ENCODE results near the gene PLEKHG4B.
"Not testable (repeated sequence)": the region's sequence is repeated elsewhere in the genome, so short reads cannot be mapped to it uniquely, and the experiment has no call there.

The PLEKHG4B gene

GRCh38 chr5:219460-219863 is 127.5 kb downstream of the PLEKHG4B start:
- no peak overlapping the region for H3K27ac ChIP-seq (ENCODE audit: insufficient read depth, low read depth, low read length, poor library complexity, severe bottlenecking)
- 21 to 26% methylated on average over 9 of the region's 9 CpGs for WGBS, 2 experiments
- peak overlapping the region; percentile 89 for H3K4me3 ChIP-seq (ENCODE audit: insufficient read depth, low read depth, low read length)
- peaks cover 4% of the 10 kb centered on the region for H3K4me1 ChIP-seq (ENCODE audit: control insufficient read depth, insufficient read depth, low read length)
- no peaks in the 10 kb centered on the region for H3K36me3 ChIP-seq (ENCODE audit: control insufficient read depth, insufficient read depth, low read length)
- no peaks in the 10 kb centered on the region for H3K9me3 ChIP-seq (ENCODE audit: control insufficient read depth, low read length)
- H3K27me3 ChIP-seq (ENCODE audit: control insufficient read depth, insufficient read depth, low read length, poor library complexity, severe bottlenecking) = no peaks in the 10 kb centered on the region

GRCh38 chr5:219991-220390 is 128.0 kb downstream of the PLEKHG4B start:
- WGBS, 2 experiments = 84 to 92% methylated on average over 4 of the region's 4 CpGs
- no peak overlapping the region for H3K4me3 ChIP-seq (ENCODE audit: insufficient read depth, low read depth, low read length)

DNA sequence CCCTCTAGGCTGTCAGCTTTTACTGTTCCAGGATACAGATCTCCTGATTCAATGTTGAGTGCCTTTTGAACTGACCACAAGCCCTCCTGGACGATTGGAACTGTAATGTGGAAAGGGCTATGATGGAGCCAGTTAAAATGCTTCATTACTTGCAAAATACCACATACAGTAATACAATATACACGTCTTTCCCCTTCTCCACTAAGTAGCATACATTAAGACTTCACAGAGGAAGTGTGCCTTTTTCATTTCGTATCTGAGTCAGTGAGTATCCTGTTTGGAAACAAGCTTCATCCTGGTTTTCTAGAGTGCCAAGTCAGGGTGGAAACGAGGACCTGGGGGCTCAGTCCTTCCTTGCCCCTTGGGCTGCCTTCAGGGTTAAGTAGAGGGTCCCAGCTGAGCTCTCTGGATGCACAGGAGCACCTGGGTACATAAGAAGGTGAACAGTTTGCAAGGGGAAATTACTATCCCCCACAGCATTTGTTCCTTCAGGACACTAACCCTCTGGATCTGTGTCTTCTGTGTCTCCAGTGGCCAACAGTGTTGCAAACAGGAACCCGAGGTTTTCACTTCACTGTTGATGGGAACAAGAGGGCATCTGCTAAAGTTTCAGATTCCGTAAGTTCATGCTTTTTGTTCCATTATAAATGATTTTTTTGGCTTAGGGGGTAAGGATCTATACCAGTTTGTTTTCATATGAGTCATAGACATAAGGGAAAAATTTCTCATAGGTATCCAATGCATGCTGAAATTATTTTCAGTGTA is 131.2 kb downstream of the PLEKHG4B start:
- not testable (repeated sequence) for H3K27ac ChIP-seq (ENCODE audit: insufficient read depth, low read depth, low read length, poor library complexity, severe bottlenecking); H3K4me1 ChIP-seq (ENCODE audit: control insufficient read depth, insufficient read depth, low read length); H3K27me3 ChIP-seq (ENCODE audit: control insufficient read depth, insufficient read depth, low read length, poor library complexity, severe bottlenecking); H3K4me3 ChIP-seq (ENCODE audit: insufficient read depth, low read depth, low read length); H3K9me3 ChIP-seq (ENCODE audit: control insufficient read depth, low read length)
- 87 to 91% methylated on average over 6 of the region's 6 CpGs for WGBS, 2 experiments
- H3K36me3 ChIP-seq (ENCODE audit: control insufficient read depth, insufficient read depth, low read length) = peaks cover 11% of the 10 kb centered on the region

More at GRCh38 chr5:219991-220390, 128.0 kb downstream of the PLEKHG4B start:
- Histone ChIP-seq H3K9me3 (ENCODE audit: control insufficient read depth, low read length) (no peaks in the 10 kb centered on the region), H3K27ac (ENCODE audit: insufficient read depth, low read depth, low read length, poor library complexity, severe bottlenecking) (no peak overlapping the region), H3K4me1 (ENCODE audit: control insufficient read depth, insufficient read depth, low read length) (peaks cover 4% of the 10 kb centered on the region), H3K36me3 (ENCODE audit: control insufficient read depth, insufficient read depth, low read length) (peaks cover 5% of the 10 kb centered on the region), H3K27me3 (ENCODE audit: control insufficient read depth, insufficient read depth, low read length, poor library complexity, severe bottlenecking) (no peaks in the 10 kb centered on the region)

DNA sequence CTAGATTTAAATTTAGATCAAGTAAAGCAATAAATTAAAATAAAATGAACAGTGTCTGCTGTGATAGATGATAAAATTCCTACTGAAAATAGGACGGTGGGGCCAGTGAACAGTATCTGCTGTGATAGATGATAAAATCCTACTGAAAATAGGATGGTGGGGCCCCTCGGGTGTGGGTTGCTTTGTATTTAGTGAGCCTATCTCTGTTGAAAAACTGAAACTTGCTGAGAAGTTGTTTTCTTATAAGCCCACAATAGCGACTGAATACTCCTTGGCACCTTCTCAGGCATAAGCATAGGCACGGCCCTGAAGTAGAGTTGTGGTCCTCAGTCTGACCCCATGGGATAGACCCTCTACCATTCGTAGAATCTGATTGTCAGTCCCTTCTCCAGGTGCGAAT is 131.8 kb downstream of the PLEKHG4B start:
- no peaks in the 10 kb centered on the region for H3K27me3 ChIP-seq (ENCODE audit: control insufficient read depth, insufficient read depth, low read length, poor library complexity, severe bottlenecking)
- H3K27ac ChIP-seq (ENCODE audit: insufficient read depth, low read depth, low read length, poor library complexity, severe bottlenecking) = no peak overlapping the region
- WGBS, 2 experiments = 81 to 82% methylated on average over 6 of the region's 6 CpGs
- peaks cover 4% of the 10 kb centered on the region for H3K4me1 ChIP-seq (ENCODE audit: control insufficient read depth, insufficient read depth, low read length)
- H3K9me3 ChIP-seq (ENCODE audit: control insufficient read depth, low read length) = no peaks in the 10 kb centered on the region
- H3K4me3 ChIP-seq (ENCODE audit: insufficient read depth, low read depth, low read length) = no peak overlapping the region
- H3K36me3 ChIP-seq (ENCODE audit: control insufficient read depth, insufficient read depth, low read length) = peaks cover 11% of the 10 kb centered on the region

DNA sequence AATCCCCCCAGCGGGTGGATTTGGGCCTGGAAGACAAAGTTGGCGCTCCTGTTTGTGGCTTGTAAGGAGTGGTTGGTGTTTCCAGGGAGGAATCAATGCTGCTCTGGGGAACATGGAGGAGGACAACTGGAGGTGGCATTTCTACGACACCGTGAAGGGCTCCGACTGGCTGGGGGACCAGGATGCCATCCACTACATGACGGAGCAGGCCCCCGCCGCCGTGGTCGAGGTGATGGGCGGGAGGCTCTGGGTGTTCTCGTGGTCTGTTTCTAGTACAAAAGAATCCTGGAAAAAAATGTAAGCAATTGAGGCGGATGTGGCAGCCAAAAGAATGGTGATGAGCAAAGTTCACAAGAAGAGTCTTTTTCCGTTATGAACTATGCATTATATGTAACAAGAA is 133.4 kb downstream of the PLEKHG4B start:
- peaks cover 11% of the 10 kb centered on the region for H3K36me3 ChIP-seq (ENCODE audit: control insufficient read depth, insufficient read depth, low read length)

DNA sequence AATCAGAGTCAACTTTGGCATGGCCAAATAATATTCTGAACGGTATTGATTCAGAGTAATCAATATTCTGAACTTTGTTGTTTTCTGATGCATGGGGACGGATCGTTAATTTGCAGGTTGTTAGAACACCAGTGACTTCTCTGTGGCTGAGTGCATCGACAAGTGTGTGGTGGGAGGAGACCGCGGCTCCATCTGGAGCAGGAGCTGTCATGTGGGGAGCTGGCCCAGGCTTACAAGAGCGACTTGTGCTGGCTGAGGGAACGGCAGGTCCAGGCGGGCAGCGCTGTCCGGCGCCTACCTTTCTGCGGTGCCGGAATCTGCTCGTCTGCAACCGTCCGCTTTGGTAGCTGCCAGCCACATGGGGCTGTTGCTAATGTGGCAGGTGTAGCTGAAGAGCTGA is 135.4 kb downstream of the PLEKHG4B start:
- not testable (repeated sequence) for H3K4me1 ChIP-seq (ENCODE audit: control insufficient read depth, insufficient read depth, low read length); H3K9me3 ChIP-seq (ENCODE audit: control insufficient read depth, low read length); H3K27ac ChIP-seq (ENCODE audit: insufficient read depth, low read depth, low read length, poor library complexity, severe bottlenecking); H3K4me3 ChIP-seq (ENCODE audit: insufficient read depth, low read depth, low read length); H3K27me3 ChIP-seq (ENCODE audit: control insufficient read depth, insufficient read depth, low read length, poor library complexity, severe bottlenecking)
- H3K36me3 ChIP-seq (ENCODE audit: control insufficient read depth, insufficient read depth, low read length) = peaks cover 11% of the 10 kb centered on the region
- 93 to 94% methylated on average over 6 of the region's 17 CpGs for WGBS, 2 experiments

More for the DNA sequence above, 133.4 kb downstream of the PLEKHG4B start:
- H3K4me1 ChIP-seq (ENCODE audit: control insufficient read depth, insufficient read depth, low read length) = no peaks in the 10 kb centered on the region
- H3K27ac ChIP-seq (ENCODE audit: insufficient read depth, low read depth, low read length, poor library complexity, severe bottlenecking) = no peak overlapping the region
- no peaks in the 10 kb centered on the region for H3K27me3 ChIP-seq (ENCODE audit: control insufficient read depth, insufficient read depth, low read length, poor library complexity, severe bottlenecking)
- WGBS, 2 experiments = 97% methylated on average over 14 of the region's 14 CpGs
- H3K9me3 ChIP-seq (ENCODE audit: control insufficient read depth, low read length) = no peaks in the 10 kb centered on the region
- H3K4me3 ChIP-seq (ENCODE audit: insufficient read depth, low read depth, low read length) = no peak overlapping the region

GRCh38 chr5:228886-229285 is 136.9 kb downstream of the PLEKHG4B start:
- H3K4me3 ChIP-seq (ENCODE audit: insufficient read depth, low read depth, low read length) = no peak overlapping the region
- no peaks in the 10 kb centered on the region for H3K4me1 ChIP-seq (ENCODE audit: control insufficient read depth, insufficient read depth, low read length)
- H3K36me3 ChIP-seq (ENCODE audit: control insufficient read depth, insufficient read depth, low read length) = peaks cover 17% of the 10 kb centered on the region
- WGBS, 2 experiments = 62 to 71% methylated on average over 3 of the region's 3 CpGs
- H3K27me3 ChIP-seq (ENCODE audit: control insufficient read depth, insufficient read depth, low read length, poor library complexity, severe bottlenecking) = no peaks in the 10 kb centered on the region
- no peak overlapping the region for H3K27ac ChIP-seq (ENCODE audit: insufficient read depth, low read depth, low read length, poor library complexity, severe bottlenecking)
- H3K9me3 ChIP-seq (ENCODE audit: control insufficient read depth, low read length) = no peaks in the 10 kb centered on the region

GRCh38 chr5:230711-231110 is 138.7 kb downstream of the PLEKHG4B start:
- Histone ChIP-seq H3K4me3 (ENCODE audit: insufficient read depth, low read depth, low read length) (no peak overlapping the region), H3K4me1 (ENCODE audit: control insufficient read depth, insufficient read depth, low read length) (no peaks in the 10 kb centered on the region), H3K27me3 (ENCODE audit: control insufficient read depth, insufficient read depth, low read length, poor library complexity, severe bottlenecking) (no peaks in the 10 kb centered on the region), H3K27ac (ENCODE audit: insufficient read depth, low read depth, low read length, poor library complexity, severe bottlenecking) (no peak overlapping the region), H3K9me3 (ENCODE audit: control insufficient read depth, low read length) (no peaks in the 10 kb centered on the region), H3K36me3 (ENCODE audit: control insufficient read depth, insufficient read depth, low read length) (peaks cover 6% of the 10 kb centered on the region)
- WGBS, 2 experiments = 91 to 95% methylated on average over 14 of the region's 14 CpGs

GRCh38 chr5:231661-232060 is 139.7 kb downstream of the PLEKHG4B start:
- H3K36me3 ChIP-seq (ENCODE audit: control insufficient read depth, insufficient read depth, low read length) = peaks cover 6% of the 10 kb centered on the region

DNA sequence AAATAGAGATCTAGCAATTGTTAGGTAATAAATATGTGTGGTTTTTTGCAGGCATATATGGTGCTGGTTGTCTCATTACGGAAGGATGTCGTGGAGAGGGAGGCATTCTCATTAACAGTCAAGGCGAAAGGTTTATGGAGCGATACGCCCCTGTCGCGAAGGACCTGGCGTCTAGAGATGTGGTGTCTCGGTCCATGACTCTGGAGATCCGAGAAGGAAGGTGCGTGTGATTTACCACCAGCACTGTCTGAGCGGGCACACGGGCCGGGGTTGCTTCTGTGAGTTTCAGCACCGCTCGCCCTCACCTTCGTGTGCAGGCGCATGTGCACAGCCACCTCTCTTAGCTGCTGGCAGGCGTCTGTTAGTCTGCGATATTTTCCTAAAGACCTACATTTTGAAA is 141.5 kb downstream of the PLEKHG4B start:
- H3K27me3 ChIP-seq (ENCODE audit: control insufficient read depth, insufficient read depth, low read length, poor library complexity, severe bottlenecking); H3K36me3 ChIP-seq (ENCODE audit: control insufficient read depth, insufficient read depth, low read length); H3K4me3 ChIP-seq (ENCODE audit: insufficient read depth, low read depth, low read length); H3K4me1 ChIP-seq (ENCODE audit: control insufficient read depth, insufficient read depth, low read length); H3K27ac ChIP-seq (ENCODE audit: insufficient read depth, low read depth, low read length, poor library complexity, severe bottlenecking); H3K9me3 ChIP-seq (ENCODE audit: control insufficient read depth, low read length): not testable (repeated sequence)
- 96 to 97% methylated on average over 20 of the region's 20 CpGs for WGBS, 2 experiments

More at GRCh38 chr5:231661-232060, 139.7 kb downstream of the PLEKHG4B start:
- H3K27ac ChIP-seq (ENCODE audit: insufficient read depth, low read depth, low read length, poor library complexity, severe bottlenecking) = no peak overlapping the region
- H3K27me3 ChIP-seq (ENCODE audit: control insufficient read depth, insufficient read depth, low read length, poor library complexity, severe bottlenecking) = no peaks in the 10 kb centered on the region
- H3K4me1 ChIP-seq (ENCODE audit: control insufficient read depth, insufficient read depth, low read length) = no peaks in the 10 kb centered on the region
- 90 to 95% methylated on average over 13 of the region's 13 CpGs for WGBS, 2 experiments
- no peaks in the 10 kb centered on the region for H3K9me3 ChIP-seq (ENCODE audit: control insufficient read depth, low read length)
- no peak overlapping the region for H3K4me3 ChIP-seq (ENCODE audit: insufficient read depth, low read depth, low read length)

All from ectodermal cell (in vitro differentiated cells).